GM18858 (cell line): ENCODE data around the gene AVEN.
"Not testable (repeated sequence)": the region's sequence is repeated elsewhere in the genome, so short reads cannot be mapped to it uniquely, and the experiment has no call there.

Source experiments
- ATAC-seq: cut with Tn5 transposase; IDR thresholded peaks from one replicate; pipeline ENCODE4 v1.9.1; 2021; ENCODE audit not compliant: unreplicated experiment

AVEN gene

GRCh38 chr15:33857726-33858125 lies 181.3 kb downstream of the AVEN start:
- no peak for ATAC-seq

DNA sequence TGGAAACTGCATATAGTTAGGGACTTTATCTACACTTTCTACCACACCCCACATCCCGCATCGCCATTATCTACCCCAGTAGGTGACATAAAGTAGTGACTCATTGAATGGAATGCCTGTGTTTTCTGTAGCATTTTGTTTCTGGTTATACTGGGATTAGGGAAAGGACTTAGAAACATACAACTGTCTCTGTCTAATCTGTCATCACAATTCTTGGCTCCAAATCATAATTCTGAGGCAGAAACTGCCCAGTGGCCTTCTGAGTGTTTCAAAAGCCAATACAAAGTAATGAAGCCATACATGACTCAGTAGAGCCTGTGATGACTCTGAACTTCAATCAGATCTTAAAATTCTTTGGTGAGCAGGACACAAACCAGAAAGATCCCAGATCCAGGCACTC lies 186.4 kb downstream of the AVEN start:
- no peak for ATAC-seq

GRCh38 chr15:33852094-33852493 lies 186.9 kb downstream of the AVEN start:
- ATAC-seq = no peak

DNA sequence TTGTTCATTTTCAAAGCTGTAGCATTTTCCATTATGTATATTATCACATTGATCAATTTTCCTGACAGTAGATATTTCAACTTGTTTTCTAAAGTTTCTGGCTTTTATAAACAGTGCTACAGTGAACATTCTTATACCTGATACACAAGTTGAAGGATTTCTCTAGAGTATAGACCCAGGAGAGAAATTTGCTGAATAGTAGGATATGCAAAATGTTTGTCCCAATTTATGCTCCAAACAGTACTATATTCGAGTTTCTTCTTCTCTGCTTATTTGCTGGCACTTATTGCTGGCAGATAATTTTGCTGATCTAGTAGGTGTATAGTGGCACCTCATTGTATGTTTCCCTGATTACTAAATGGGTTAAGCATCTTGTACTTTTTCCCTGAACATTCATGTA lies 187.9 kb downstream of the AVEN start:
- ATAC-seq = no peak

- ATAC-seq = no peak
Measured at GRCh38 chr15:33848011-33848410, 191.0 kb downstream of the AVEN start.

DNA sequence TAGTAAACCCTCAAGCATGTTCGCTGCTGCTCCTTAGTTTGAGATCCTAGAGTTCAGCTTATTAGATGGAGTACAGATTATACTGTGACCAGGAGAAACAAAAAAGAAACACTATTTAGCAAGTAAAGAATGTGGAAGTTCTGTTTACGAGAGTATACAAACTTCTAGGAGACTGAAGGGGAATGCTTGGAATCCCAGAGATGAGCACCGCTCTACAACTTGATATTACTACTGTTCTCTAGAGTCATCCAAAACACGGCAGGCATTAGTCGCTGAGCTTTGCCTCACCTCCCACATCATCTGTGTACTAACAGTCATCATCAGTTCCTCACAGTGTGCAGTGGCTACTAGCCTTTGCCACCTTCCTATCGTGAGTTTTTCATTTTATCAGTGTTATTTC lies 192.1 kb downstream of the AVEN start:
- ATAC-seq = no peak

DNA sequence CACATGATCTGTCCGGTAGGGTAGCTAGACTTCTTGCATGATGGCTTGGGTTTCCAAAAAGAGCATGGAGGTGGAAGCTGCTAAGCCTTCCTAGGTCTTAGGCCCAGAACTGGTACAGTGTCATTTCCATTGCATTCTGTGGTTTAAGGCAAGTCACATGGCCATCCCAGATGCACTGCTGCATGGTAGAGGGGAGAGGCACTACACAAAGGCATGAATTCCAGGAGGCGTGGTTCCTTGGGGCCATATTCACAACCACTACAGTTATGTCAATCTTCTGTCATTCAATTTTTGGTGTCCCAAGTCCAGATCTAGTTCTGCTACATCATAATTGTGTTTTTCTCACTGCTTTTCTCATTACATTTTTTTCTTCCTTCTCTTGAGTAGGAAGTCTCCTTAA lies 192.9 kb downstream of the AVEN start:
- ATAC-seq = no peak

DNA sequence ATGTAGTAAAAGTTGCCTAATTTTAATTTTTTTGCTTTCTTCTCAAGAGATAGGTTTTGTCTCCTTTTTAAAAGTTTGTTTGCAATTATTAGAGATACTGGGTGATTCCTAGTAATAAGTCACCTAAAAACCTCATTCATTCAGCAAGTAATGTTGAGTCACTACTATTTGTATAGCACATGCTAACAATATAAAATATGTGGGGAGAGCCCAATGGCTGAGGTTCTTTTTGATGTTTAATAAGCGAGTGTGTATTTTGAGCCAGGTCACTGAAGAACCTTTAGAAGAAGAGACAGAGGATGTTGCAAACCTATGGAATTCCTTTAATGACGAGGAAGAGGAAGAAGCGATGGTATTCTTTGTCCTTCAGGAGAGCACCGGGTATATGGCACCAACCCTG lies 194.4 kb downstream of the AVEN start:
- ATAC-seq = no peak

DNA sequence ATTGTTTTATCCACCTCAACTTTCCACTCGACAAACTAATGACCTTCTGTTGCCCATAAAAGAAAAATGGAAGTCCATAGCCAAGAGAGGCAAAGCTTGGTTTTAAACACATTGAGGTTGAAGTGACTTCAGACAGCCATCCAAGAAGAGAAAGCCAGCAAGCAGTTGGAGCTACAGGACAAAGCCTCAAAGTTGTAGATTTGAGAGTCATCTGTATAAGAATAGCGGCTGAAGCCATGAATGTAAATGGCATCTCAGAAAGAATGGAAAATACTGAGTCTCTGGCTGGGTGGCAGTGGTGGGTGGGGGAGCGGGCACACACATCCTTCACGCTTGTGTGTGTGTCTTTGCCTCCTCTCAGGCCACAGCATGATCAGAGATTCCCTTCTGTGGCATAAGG lies 194.8 kb downstream of the AVEN start:
- ATAC-seq = no peak

DNA sequence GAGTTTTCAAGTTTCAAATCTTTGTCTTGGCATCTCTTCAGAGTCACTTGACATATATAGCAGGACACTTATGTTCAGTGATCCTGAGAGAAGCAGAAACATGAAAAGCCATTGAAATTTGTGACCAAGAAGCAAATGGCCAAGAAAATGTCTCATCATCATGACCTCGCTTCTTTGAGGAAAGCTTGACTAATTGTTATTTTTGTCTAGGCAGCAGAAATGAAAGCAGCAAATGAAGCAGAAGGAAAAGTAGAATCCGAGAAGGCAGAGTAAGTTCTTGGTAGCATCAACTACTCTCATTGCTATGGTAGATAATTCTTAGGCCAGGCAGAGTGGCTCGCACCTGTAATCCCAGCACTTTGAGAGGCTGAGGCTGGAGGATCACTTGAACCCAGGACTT lies 198.4 kb downstream of the AVEN start:
- ATAC-seq = no peak

- ATAC-seq = no peak
Measured at GRCh38 chr15:33839540-33839939, 199.5 kb downstream of the AVEN start.

DNA sequence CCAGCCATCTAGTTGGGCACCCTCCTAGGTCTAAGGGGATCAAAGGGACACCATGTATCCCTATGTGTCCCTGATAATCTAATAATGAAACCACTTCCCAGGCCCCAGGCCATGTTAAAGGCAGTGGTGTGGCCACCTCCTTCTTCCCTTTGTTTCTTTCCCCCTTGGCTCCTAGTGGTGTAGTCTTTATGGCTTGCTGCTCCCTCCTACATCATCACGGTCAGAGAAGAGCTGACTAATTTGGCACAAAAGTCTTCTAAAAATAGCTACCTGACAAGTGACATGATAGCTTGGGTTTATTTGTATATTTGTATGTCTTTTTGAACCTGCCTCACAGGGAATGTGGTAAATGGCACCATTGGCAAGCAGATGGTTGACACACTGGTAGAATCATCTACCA lies 201.7 kb downstream of the AVEN start:
- no peak for ATAC-seq

GRCh38 chr15:33834892-33835743 lies 203.9 kb downstream of the AVEN start:
- no peak for ATAC-seq

- no peak for ATAC-seq
Measured at GRCh38 chr15:33831646-33832045, 207.4 kb downstream of the AVEN start.

DNA sequence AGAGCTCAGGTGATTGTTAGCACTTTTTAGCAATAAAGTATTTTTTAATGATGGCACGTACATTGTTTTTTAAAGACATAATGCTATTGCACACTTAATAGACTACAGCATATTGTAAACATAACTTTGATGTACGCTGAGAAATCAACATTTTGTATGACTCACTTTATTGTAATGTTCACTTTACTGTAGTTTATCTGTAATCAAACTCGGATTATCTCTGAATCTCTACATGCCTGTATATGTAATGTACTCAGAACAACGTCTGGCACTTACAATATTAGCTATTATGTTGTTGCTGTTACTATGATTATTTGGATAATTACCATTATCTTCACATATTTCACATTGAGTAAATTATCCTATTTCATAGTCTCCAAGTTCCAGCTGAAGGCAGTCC lies 208.7 kb downstream of the AVEN start:
- no peak for ATAC-seq

- ATAC-seq = no peak
Measured at GRCh38 chr15:33826201-33826600, 212.8 kb downstream of the AVEN start.

- ATAC-seq = no peak
Measured at GRCh38 chr15:33825453-33825852, 213.6 kb downstream of the AVEN start.

DNA sequence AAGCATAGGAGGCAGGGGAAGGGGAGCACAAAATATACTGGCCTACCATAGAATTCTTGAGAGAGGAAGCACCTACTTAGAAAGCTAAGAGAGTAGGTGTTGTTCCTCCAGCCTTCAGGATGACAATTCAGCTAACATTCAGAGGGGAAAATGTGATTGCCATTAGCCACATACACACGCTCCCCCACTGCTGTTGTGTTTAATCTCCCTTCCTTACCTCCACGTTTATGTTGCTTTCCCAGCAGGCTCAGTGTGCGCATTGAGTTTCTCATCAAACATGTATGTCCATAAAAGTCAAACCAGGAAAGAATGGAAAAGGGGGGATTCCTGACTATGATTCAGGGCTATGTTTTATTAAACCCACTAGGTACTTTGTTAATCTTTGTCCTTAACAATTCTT lies 215.9 kb downstream of the AVEN start:
- no peak for ATAC-seq

GRCh38 chr15:33822479-33822878 lies 216.5 kb downstream of the AVEN start:
- no peak for ATAC-seq

- ATAC-seq = not testable (repeated sequence)
Measured at GRCh38 chr15:33819499-33819898, 219.5 kb downstream of the AVEN start.
